SU-DHL-6 (cell line): Measurements from ENCODE around the gene RPA3.

Experiments
- CTCF ChIP-seq: fragments of 200-600 bp; sonication (generic); IDR thresholded peaks from one replicate; pipeline ENCODE4 v1.5.1; 2017; ENCODE audit warnings: antibody characterized with exemption, mild to moderate bottlenecking, low read length, moderate library complexity; ENCODE audit not compliant: insufficient read depth, poor library complexity, severe bottlenecking
- EZH2phosphoT487 ChIP-seq: fragments of 200-600 bp; sonication (generic), shearing (Covaris generic); conservative IDR thresholded peaks from 2 replicates; pipeline ENCODE4 v1.6.1; 2018; ENCODE audit warnings: mild to moderate bottlenecking, antibody characterized with exemption, low read length, moderate library complexity, mixed read lengths

GRCh38 chr7:7701527-7701926 is 16.9 kb downstream of the RPA3 start:
- TF ChIP-seq CTCF (no peak), EZH2phosphoT487 (no peak)
